Measurements from ENCODE around the gene ABLIM1. TPM values are rescaled to one million over a fixed set of nuclear protein-coding genes. Genes with fewer than 3 reads are reported as not detected.
A peak's percentile ranks its signal among the peaks of the same experiment; 100 is the strongest.
"Not testable (repeated sequence)": the region's sequence is repeated elsewhere in the genome, so short reads cannot be mapped to it uniquely, and the experiment has no call there.

Gene ABLIM1
- 100 to 1,000 TPM; 114 to 116 TPM for total RNA-seq

GRCh38 chr10:114658175-114658574 is at the start of gene ABLIM1:
TSS of gene ABLIM1 (minus strand) at chr10:114658275. CDS start at chr10:114658200, 75 bp downstream.
- no peak within 1 kb of the TSS for H3K27ac Mint-ChIP-seq
- no peaks in the 10 kb centered on the region for H3K9me3 Mint-ChIP-seq
- H3K36me3 Mint-ChIP-seq, result no peaks in the 10 kb centered on the region
- DNase-seq, result no peak
- no peaks in the 10 kb centered on the region for H3K4me1 Mint-ChIP-seq
- no peak within 1 kb of the TSS for H3K4me3 Mint-ChIP-seq
- no peaks in the 10 kb centered on the region for H3K27me3 Mint-ChIP-seq

GRCh38 chr10:114706458-114707055 is 48.5 kb upstream of the ABLIM1 start:
- no peaks in the 10 kb centered on the region for H3K4me1 Mint-ChIP-seq
- H3K27me3 Mint-ChIP-seq, result peaks cover 10% of the 10 kb centered on the region
- no peak overlapping the region for H3K27ac Mint-ChIP-seq

GRCh38 chr10:114704679-114705078 is 46.6 kb upstream of the ABLIM1 start:
- no peak overlapping the region for H3K27ac Mint-ChIP-seq
- peaks cover 2% of the 10 kb centered on the region for H3K9me3 Mint-ChIP-seq
- no peaks in the 10 kb centered on the region for H3K36me3 Mint-ChIP-seq
- no peak for DNase-seq
- H3K4me1 Mint-ChIP-seq, result no peaks in the 10 kb centered on the region
- peaks cover 4% of the 10 kb centered on the region for H3K27me3 Mint-ChIP-seq
- H3K4me3 Mint-ChIP-seq, result no peak overlapping the region

More at GRCh38 chr10:114706458-114707055, 48.5 kb upstream of the ABLIM1 start:
- DNase-seq, result no peak
- Mint-ChIP-seq H3K36me3 (no peaks in the 10 kb centered on the region), H3K9me3 (no peaks in the 10 kb centered on the region), H3K4me3 (no peak overlapping the region)

GRCh38 chr10:114703377-114704107 is 45.5 kb upstream of the ABLIM1 start:
- H3K4me1 Mint-ChIP-seq, result no peaks in the 10 kb centered on the region
- H3K36me3 Mint-ChIP-seq, result no peaks in the 10 kb centered on the region
- no peak overlapping the region for H3K27ac Mint-ChIP-seq
- H3K27me3 Mint-ChIP-seq, result peaks cover 4% of the 10 kb centered on the region
- peaks cover 2% of the 10 kb centered on the region for H3K9me3 Mint-ChIP-seq
- H3K4me3 Mint-ChIP-seq, result no peak overlapping the region
- DNase-seq, result no peak

GRCh38 chr10:114698271-114699061 is 40.4 kb upstream of the ABLIM1 start:
- H3K27me3 Mint-ChIP-seq, result peaks cover 4% of the 10 kb centered on the region
- no peak for DNase-seq
- peaks cover 2% of the 10 kb centered on the region for H3K9me3 Mint-ChIP-seq
- H3K27ac Mint-ChIP-seq, result no peak overlapping the region
- H3K4me3 Mint-ChIP-seq, result no peak overlapping the region
- peaks cover 8% of the 10 kb centered on the region for H3K4me1 Mint-ChIP-seq
- no peaks in the 10 kb centered on the region for H3K36me3 Mint-ChIP-seq

GRCh38 chr10:114697061-114697598 is 39.1 kb upstream of the ABLIM1 start:
- peaks cover 2% of the 10 kb centered on the region for H3K9me3 Mint-ChIP-seq
- no peak for DNase-seq
- peaks cover 4% of the 10 kb centered on the region for H3K27me3 Mint-ChIP-seq
- H3K4me1 Mint-ChIP-seq, result peaks cover 8% of the 10 kb centered on the region
- H3K27ac Mint-ChIP-seq, result no peak overlapping the region
- H3K4me3 Mint-ChIP-seq, result no peak overlapping the region
- H3K36me3 Mint-ChIP-seq, result no peaks in the 10 kb centered on the region

- not testable (repeated sequence) for H3K27ac Mint-ChIP-seq, DNase-seq
Measured at GRCh38 chr10:114696301-114696700, 38.2 kb upstream of the ABLIM1 start.

GRCh38 chr10:114694752-114695151 is 36.7 kb upstream of the ABLIM1 start:
- Mint-ChIP-seq H3K4me1 (peaks cover 8% of the 10 kb centered on the region), H3K4me3 (no peak overlapping the region), H3K9me3 (no peaks in the 10 kb centered on the region), H3K36me3 (no peaks in the 10 kb centered on the region), H3K27me3 (peaks cover 4% of the 10 kb centered on the region), H3K27ac (no peak overlapping the region)
- DNase-seq, result peak; percentile 28

More at GRCh38 chr10:114696301-114696700, 38.2 kb upstream of the ABLIM1 start:
- H3K27me3 Mint-ChIP-seq, H3K36me3 Mint-ChIP-seq, H3K4me1 Mint-ChIP-seq, H3K9me3 Mint-ChIP-seq, H3K4me3 Mint-ChIP-seq: not testable (repeated sequence)

GRCh38 chr10:114694062-114694461 is 36.0 kb upstream of the ABLIM1 start:
- Mint-ChIP-seq H3K9me3 (no peaks in the 10 kb centered on the region), H3K27ac (no peak overlapping the region), H3K4me1 (peaks cover 8% of the 10 kb centered on the region), H3K4me3 (no peak overlapping the region), H3K36me3 (no peaks in the 10 kb centered on the region), H3K27me3 (peaks cover 4% of the 10 kb centered on the region)
- DNase-seq, result no peak

- H3K4me1 Mint-ChIP-seq, result peaks cover 8% of the 10 kb centered on the region
- H3K9me3 Mint-ChIP-seq, result no peaks in the 10 kb centered on the region
- no peaks in the 10 kb centered on the region for H3K36me3 Mint-ChIP-seq
- H3K27me3 Mint-ChIP-seq, result peaks cover 2% of the 10 kb centered on the region
- no peak overlapping the region for H3K4me3 Mint-ChIP-seq
- H3K27ac Mint-ChIP-seq, result no peak overlapping the region
- no peak for DNase-seq
Measured at GRCh38 chr10:114691442-114691941, 33.4 kb upstream of the ABLIM1 start.

- H3K4me1 Mint-ChIP-seq, result peaks cover under 1% of the 10 kb centered on the region
- H3K36me3 Mint-ChIP-seq, result no peaks in the 10 kb centered on the region
- no peaks in the 10 kb centered on the region for H3K9me3 Mint-ChIP-seq
- no peak for DNase-seq
- H3K27ac Mint-ChIP-seq, result no peak overlapping the region
- no peaks in the 10 kb centered on the region for H3K27me3 Mint-ChIP-seq
- H3K4me3 Mint-ChIP-seq, result no peak overlapping the region
Measured at GRCh38 chr10:114688786-114689185, 30.7 kb upstream of the ABLIM1 start.

GRCh38 chr10:114687459-114687858 is 29.4 kb upstream of the ABLIM1 start:
- Mint-ChIP-seq H3K4me3 (no peak overlapping the region), H3K27ac (no peak overlapping the region), H3K9me3 (no peaks in the 10 kb centered on the region), H3K4me1 (no peaks in the 10 kb centered on the region), H3K36me3 (no peaks in the 10 kb centered on the region), H3K27me3 (no peaks in the 10 kb centered on the region)
- DNase-seq, result no peak

- Mint-ChIP-seq H3K36me3 (no peaks in the 10 kb centered on the region), H3K27ac (no peak overlapping the region), H3K27me3 (no peaks in the 10 kb centered on the region), H3K9me3 (no peaks in the 10 kb centered on the region), H3K4me3 (no peak overlapping the region), H3K4me1 (no peaks in the 10 kb centered on the region)
- no peak for DNase-seq
Measured at GRCh38 chr10:114686013-114686412, 27.9 kb upstream of the ABLIM1 start.

GRCh38 chr10:114685456-114685855 is 27.4 kb upstream of the ABLIM1 start:
- H3K9me3 Mint-ChIP-seq, result no peaks in the 10 kb centered on the region
- DNase-seq, result no peak
- H3K27me3 Mint-ChIP-seq, result no peaks in the 10 kb centered on the region
- H3K27ac Mint-ChIP-seq, result no peak overlapping the region
- H3K36me3 Mint-ChIP-seq, result no peaks in the 10 kb centered on the region
- H3K4me3 Mint-ChIP-seq, result no peak overlapping the region
- no peaks in the 10 kb centered on the region for H3K4me1 Mint-ChIP-seq

- Mint-ChIP-seq H3K4me1 (no peaks in the 10 kb centered on the region), H3K27ac (no peak overlapping the region), H3K27me3 (no peaks in the 10 kb centered on the region), H3K36me3 (no peaks in the 10 kb centered on the region), H3K9me3 (no peaks in the 10 kb centered on the region), H3K4me3 (no peak overlapping the region)
- DNase-seq, result no peak
Measured at GRCh38 chr10:114684822-114685209, 26.7 kb upstream of the ABLIM1 start.

Data from activated naive CD8-positive, alpha-beta T cell treated with anti-CD3 and anti-CD28 coated beads for 36 hours (primary cell).